Neuron (in vitro differentiated cells): ENCODE results near the gene GALNT8.

Experiments used
- H2AFZ ChIP-seq: one replicate; pipeline ENCODE4 v1.6.1; 2013; ENCODE audit warnings: low read depth, mild to moderate bottlenecking, inconsistent platforms, low read length, moderate library complexity
- H3K27me3 ChIP-seq: one replicate; pipeline ENCODE4 v1.6.1; 2013; ENCODE audit warnings: low read length; ENCODE audit not compliant: insufficient read depth
- H3K36me3 ChIP-seq: one replicate; pipeline ENCODE4 v1.6.1; 2013; ENCODE audit warnings: low read length; ENCODE audit not compliant: insufficient read depth
- H3K4me1 ChIP-seq: one replicate; pipeline ENCODE4 v1.6.1; 2013; ENCODE audit warnings: low read length; ENCODE audit not compliant: insufficient read depth
- H3K4me3 ChIP-seq: 2 replicates; pipeline ENCODE4 v1.5.1; 2013; ENCODE audit warnings: mild to moderate bottlenecking, low read length, moderate library complexity
- H3K9me3 ChIP-seq: one replicate; pipeline ENCODE4 v1.6.1; 2013; ENCODE audit warnings: low read length

GALNT8 gene

GRCh38 chr12:4812624-4813327 lies 92.6 kb downstream of the GALNT8 start:
- no peak overlapping the region for H3K4me3 ChIP-seq

GRCh38 chr12:4813741-4814140 lies 93.5 kb downstream of the GALNT8 start:
- no peak overlapping the region for H2AFZ ChIP-seq
- peaks cover 33% of the 10 kb centered on the region for H3K4me1 ChIP-seq
- peaks cover 2% of the 10 kb centered on the region for H3K9me3 ChIP-seq
- H3K4me3 ChIP-seq = no peak overlapping the region
- H3K27me3 ChIP-seq = no peaks in the 10 kb centered on the region
- H3K36me3 ChIP-seq = peaks cover 7% of the 10 kb centered on the region

More at GRCh38 chr12:4812624-4813327, 92.6 kb downstream of the GALNT8 start:
- Histone ChIP-seq H3K27me3 (no peaks in the 10 kb centered on the region), H2AFZ (no peak overlapping the region), H3K4me1 (peaks cover 24% of the 10 kb centered on the region), H3K9me3 (peaks cover 2% of the 10 kb centered on the region), H3K36me3 (peaks cover 7% of the 10 kb centered on the region)

- H3K36me3 ChIP-seq = peaks cover 7% of the 10 kb centered on the region
- no peak overlapping the region for H2AFZ ChIP-seq
- no peak overlapping the region for H3K4me3 ChIP-seq
- H3K9me3 ChIP-seq = peaks cover 2% of the 10 kb centered on the region
- H3K27me3 ChIP-seq = no peaks in the 10 kb centered on the region
- peaks cover 33% of the 10 kb centered on the region for H3K4me1 ChIP-seq
Observed at GRCh38 chr12:4814485-4814884, 94.3 kb downstream of the GALNT8 start.

- Histone ChIP-seq H3K4me3 (no peak overlapping the region), H3K4me1 (peaks cover 28% of the 10 kb centered on the region), H3K9me3 (peaks cover under 1% of the 10 kb centered on the region), H2AFZ (no peak overlapping the region), H3K36me3 (no peaks in the 10 kb centered on the region), H3K27me3 (no peaks in the 10 kb centered on the region)
Observed at GRCh38 chr12:4816744-4817525, 96.7 kb downstream of the GALNT8 start.

GRCh38 chr12:4817880-4818279 lies 97.7 kb downstream of the GALNT8 start:
- Histone ChIP-seq H3K4me1 (peaks cover 28% of the 10 kb centered on the region), H3K9me3 (no peaks in the 10 kb centered on the region), H3K4me3 (peak overlapping the region; percentile 9), H2AFZ (no peak overlapping the region), H3K36me3 (no peaks in the 10 kb centered on the region), H3K27me3 (no peaks in the 10 kb centered on the region)

- Histone ChIP-seq H3K4me3 (no peak overlapping the region), H3K36me3 (no peaks in the 10 kb centered on the region), H2AFZ (no peak overlapping the region), H3K9me3 (no peaks in the 10 kb centered on the region), H3K4me1 (peaks cover 19% of the 10 kb centered on the region), H3K27me3 (no peaks in the 10 kb centered on the region)
Observed at GRCh38 chr12:4819654-4820053, 99.5 kb downstream of the GALNT8 start.

GRCh38 chr12:4820971-4821370 lies 100.8 kb downstream of the GALNT8 start:
- no peaks in the 10 kb centered on the region for H3K27me3 ChIP-seq
- H2AFZ ChIP-seq = no peak overlapping the region
- no peaks in the 10 kb centered on the region for H3K36me3 ChIP-seq
- no peaks in the 10 kb centered on the region for H3K9me3 ChIP-seq
- H3K4me1 ChIP-seq = peaks cover 19% of the 10 kb centered on the region
- no peak overlapping the region for H3K4me3 ChIP-seq
